Tibial nerve (tissue), 4 donors: ENCODE results near the gene ZC3HAV1L. TPM values are rescaled to one million over a fixed set of nuclear protein-coding genes. Genes with fewer than 3 reads are reported as not detected.
A peak's percentile ranks its signal among the peaks of the same experiment; 100 is the strongest.

ENCODE experiments used
- DNase-seq, 2 donors: peaks; one replicate each; pipeline ENCODE4 v3.0.0-alpha.2; 2019; ENCODE audit warnings: low spot score in 2 of 2
- H3K27ac ChIP-seq, 4 donors: fragments of 200-600 bp; sonication (generic) in 3 of 4; one replicate each; pipeline ENCODE4 v1.5.1; 2017 to 2019; ENCODE audit warnings: mild to moderate bottlenecking in 1 of 4
- H3K27me3 ChIP-seq, 2 donors: fragments of 200-600 bp; sonication (generic) in 1 of 2; one replicate each; pipeline versions ENCODE4 v1.5.1 to v1.6.0; 2017 to 2019
- H3K36me3 ChIP-seq, 3 donors: fragments of 200-600 bp; sonication (generic); one replicate each; pipeline ENCODE4 v1.5.1; 2018 to 2019
- H3K4me1 ChIP-seq, 4 donors: fragments of 200-600 bp; sonication (generic) in 3 of 4; one replicate each; pipeline ENCODE4 v1.5.1; 2017 to 2019
- H3K4me3 ChIP-seq, 4 donors: fragments of 200-600 bp; sonication (generic) in 3 of 4; one replicate each; pipeline ENCODE4 v1.5.1; 2017 to 2019; ENCODE audit warnings: mild to moderate bottlenecking in 1 of 4, moderate library complexity in 1 of 4
- H3K9me3 ChIP-seq, 4 donors: fragments of 200-600 bp; sonication (generic) in 3 of 4; one replicate each; pipeline ENCODE4 v1.5.1; 2017 to 2019
- EP300 ChIP-seq, 2 donors: sonication (generic); formaldehyde crosslinking; IDR thresholded peaks; one replicate each; pipeline ENCODE4 v1.6.1; 2017; ENCODE audit warnings: antibody characterized with exemption in 2 of 2, mild to moderate bottlenecking in 1 of 2
- POLR2A ChIP-seq, 2 donors: fragments of 450-650 bp; IDR thresholded peaks; one replicate each; pipeline ENCODE4 v1.6.1; 2017; ENCODE audit warnings: antibody characterized with exemption in 2 of 2, mild to moderate bottlenecking in 2 of 2, moderate library complexity in 2 of 2
- WGBS, 2 donors: methylation state at CpG; one replicate each; pipeline ENCODE4 v1.1.5; 2018; 5-methylcytosine and 5-hydroxymethylcytosine counted together
- total RNA-seq, 4 donors: library from RNA; depleted of rRNA; stranded (reverse); fragments of >200 nt; gene quantifications; one replicate each; pipeline ENCODE4 v1.1.0, GENCODE V29; 2016
- TF ChIP-seq, protein P1 (sequence below), 5 experiments: fragments of 200-600 bp in 3 of 5; fragments of 450-650 bp in 2 of 5; sonication (generic) in 3 of 5; IDR thresholded peaks; one replicate each; pipeline ENCODE4 v1.5.1; 2016 to 2019; ENCODE audit warnings: antibody characterized with exemption in 5 of 5, mild to moderate bottlenecking in 3 of 5, moderate library complexity in 2 of 5

The ZC3HAV1L gene
- total RNA-seq, 4 donors from 2014 or later: 36.9 to 68.8 (median 53.1) TPM

DNA sequence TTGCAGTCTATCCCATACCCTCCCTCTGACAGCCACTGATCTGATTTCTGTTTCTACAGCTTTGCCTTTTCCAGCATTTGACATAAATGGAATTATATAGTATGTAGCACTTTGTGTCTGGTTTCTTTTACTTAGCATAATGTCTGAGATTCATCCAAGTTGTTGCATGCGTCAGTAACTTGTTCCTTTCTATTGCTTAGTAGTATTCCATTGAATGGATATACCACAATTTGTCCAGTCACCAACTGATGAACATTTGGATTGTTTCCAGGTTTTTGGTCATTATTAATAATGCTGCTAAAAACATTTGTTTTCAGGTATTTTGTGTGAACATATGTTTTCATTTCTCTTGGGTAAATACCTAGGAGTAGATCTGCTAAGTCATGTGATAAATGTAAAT, 48.2 kb downstream of the ZC3HAV1L start:
- 98 to 100% methylated on average over 1 of the region's 1 CpG for WGBS, 2 donors
- Histone ChIP-seq H3K9me3 (peaks cover 0 to 11% (median 0%) of the 10 kb centered on the region in 4 donors), H3K36me3 (no peaks in the 10 kb centered on the region), H3K4me3 (no peak overlapping the region), H3K27me3 (no peaks in the 10 kb centered on the region), H3K27ac (no peak overlapping the region), H3K4me1 (no peaks in the 10 kb centered on the region)
- DNase-seq: no peak
- TF ChIP-seq, protein P1, sequence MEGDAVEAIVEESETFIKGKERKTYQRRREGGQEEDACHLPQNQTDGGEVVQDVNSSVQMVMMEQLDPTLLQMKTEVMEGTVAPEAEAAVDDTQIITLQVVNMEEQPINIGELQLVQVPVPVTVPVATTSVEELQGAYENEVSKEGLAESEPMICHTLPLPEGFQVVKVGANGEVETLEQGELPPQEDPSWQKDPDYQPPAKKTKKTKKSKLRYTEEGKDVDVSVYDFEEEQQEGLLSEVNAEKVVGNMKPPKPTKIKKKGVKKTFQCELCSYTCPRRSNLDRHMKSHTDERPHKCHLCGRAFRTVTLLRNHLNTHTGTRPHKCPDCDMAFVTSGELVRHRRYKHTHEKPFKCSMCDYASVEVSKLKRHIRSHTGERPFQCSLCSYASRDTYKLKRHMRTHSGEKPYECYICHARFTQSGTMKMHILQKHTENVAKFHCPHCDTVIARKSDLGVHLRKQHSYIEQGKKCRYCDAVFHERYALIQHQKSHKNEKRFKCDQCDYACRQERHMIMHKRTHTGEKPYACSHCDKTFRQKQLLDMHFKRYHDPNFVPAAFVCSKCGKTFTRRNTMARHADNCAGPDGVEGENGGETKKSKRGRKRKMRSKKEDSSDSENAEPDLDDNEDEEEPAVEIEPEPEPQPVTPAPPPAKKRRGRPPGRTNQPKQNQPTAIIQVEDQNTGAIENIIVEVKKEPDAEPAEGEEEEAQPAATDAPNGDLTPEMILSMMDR (IDR thresholded peaks at IDR 0.05): no peak
- no peak for TF ChIP-seq POLR2A (IDR thresholded peaks at IDR 0.05)

DNA sequence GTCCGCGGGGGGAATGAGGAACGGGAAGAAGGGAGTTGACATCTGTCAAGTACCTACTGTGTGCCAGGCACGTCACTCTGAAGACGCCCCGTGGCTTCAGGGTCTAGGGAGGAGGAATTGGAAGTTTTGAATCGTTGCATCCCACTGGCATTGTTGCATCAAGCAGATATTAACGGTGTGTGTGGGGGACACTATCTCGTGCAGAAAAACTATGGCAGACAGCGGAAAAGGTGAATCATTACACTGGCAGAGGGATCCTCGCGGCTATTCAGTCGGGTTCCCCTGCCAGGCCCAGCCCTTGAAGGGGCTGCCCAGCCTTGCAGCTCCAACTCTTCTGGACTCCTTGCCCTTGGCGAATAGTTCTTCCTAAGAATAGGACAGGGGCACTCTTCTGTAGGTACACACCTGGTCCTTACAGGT, 53.6 kb downstream of the ZC3HAV1L start:
- no peak for DNase-seq
- H3K36me3 ChIP-seq: no peaks in the 10 kb centered on the region
- peak overlapping the region; percentile 36 to 78 (median 56) for H3K4me3 ChIP-seq
- no peaks in the 10 kb centered on the region for H3K27me3 ChIP-seq
- peak overlapping the region in 1 of 4 donors; percentile 74 for H3K27ac ChIP-seq
- H3K9me3 ChIP-seq: peaks cover 0 to 1% (median 0%) of the 10 kb centered on the region in 4 donors
- no peak for TF ChIP-seq EP300 (IDR thresholded peaks at IDR 0.05)
- 41 to 50% methylated on average over 14 of the region's 14 CpGs for WGBS, 2 donors
- H3K4me1 ChIP-seq: peaks cover 0 to 20% (median 5%) of the 10 kb centered on the region in 4 donors

DNA sequence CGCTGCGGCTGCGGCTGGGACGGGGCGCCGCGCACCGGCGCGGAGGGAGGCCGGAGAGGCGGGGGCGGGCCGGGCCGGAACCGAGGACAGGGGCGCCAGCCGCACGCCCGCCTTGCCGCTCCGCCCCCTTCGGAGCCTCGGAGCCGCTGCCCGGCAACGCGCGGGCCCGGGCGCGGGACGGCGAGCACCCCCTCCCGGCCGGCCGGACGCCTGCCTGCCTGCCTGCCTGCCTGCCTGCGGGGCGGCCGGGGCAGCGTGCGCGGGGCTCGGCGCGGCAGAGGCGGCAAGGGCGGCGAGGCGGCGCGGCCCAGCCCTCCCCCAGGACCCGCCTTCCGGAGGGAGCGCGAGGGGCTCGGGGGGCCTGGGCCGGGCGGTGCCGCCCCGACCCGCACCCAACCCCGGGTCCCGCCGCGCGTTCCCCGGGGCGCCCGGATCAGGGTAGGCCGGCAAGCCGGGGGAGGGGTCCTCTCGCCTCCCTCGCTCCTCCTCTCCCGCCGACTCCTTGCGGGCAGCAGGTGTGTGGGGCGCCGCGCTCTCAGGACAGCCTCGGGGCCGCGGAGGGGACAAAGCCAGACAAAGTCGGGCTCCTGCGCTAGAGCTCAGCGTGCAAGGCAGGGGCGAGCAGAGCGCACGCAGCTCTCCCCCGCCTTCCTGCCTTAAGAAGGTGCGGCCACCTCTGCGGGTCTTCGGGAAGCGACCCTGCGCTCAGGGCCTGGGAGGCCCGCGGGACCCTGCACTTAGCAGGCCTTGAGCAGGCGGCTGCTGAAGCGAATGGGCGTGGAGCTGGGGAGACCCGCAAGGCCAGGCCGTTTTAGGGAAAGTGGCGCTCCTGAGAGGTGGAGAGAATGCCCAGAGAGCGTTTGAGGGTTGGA, 54.3 kb downstream of the ZC3HAV1L start, which contains the start of gene KIAA1549:
Gene KIAA1549, minus strand, starts transcription at position 58 of the 872 bp plus-strand sequence. CDS start 120 bp downstream, outside the sequence.
- TF ChIP-seq, protein P1 (IDR thresholded peaks at IDR 0.05): peak in 4 of 5 experiments; percentile 22 to 65 (median 52)
- TF ChIP-seq POLR2A (IDR thresholded peaks at IDR 0.05): no peak
- Histone ChIP-seq H3K9me3 (no peaks in the 10 kb centered on the region), H3K4me1 (peaks cover 0 to 20% (median 5%) of the 10 kb centered on the region in 4 donors), H3K27me3 (no peaks in the 10 kb centered on the region), H3K36me3 (no peaks in the 10 kb centered on the region), H3K4me3 (peak within 1 kb of the TSS; percentile 36 to 78 (median 56)), H3K27ac (peak within 1 kb of the TSS in 1 of 4 donors; percentile 74)
- DNase-seq: no peak
- 5 to 12% methylated on average over 11 to 23 of the region's 105 CpGs for WGBS, 2 donors

DNA sequence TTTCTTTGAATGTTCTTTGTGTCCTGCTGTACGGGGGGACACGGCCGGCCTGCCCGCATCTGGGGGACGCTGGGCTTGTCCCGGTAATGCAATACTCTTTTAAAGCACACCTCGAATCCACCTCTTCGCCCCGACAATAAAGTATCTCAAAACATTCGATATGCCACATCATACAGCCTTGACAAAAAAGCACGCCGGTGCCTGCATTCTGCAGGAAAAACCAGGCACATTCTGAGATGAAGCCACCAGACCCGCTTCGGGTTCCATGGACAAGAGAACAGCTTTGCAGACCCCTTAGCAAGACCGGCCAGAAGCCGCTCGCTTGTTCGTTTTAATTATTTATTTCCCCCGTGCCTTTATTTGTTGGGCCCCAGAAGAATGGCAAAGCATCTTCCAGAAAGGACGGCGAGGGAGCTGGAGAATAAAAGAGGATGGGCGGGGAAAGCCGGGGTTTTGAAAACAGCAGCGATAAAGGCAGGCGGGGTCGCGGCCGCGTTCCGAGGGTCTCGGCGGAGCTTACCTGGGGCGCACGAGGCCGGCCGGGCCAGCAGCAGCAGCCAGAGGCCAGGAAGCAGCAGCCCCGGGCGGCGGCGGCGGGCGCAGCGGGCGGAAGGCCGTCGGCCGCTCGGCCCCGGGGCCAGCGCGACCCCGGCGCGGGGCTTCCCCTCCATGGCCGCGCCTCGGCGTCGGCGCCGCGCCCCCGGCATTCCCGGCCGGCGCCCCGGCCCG, 55.1 kb downstream of the ZC3HAV1L start:
- H3K36me3 ChIP-seq: no peaks in the 10 kb centered on the region
- peaks cover 0 to 20% (median 5%) of the 10 kb centered on the region in 4 donors for H3K4me1 ChIP-seq
- H3K9me3 ChIP-seq: no peaks in the 10 kb centered on the region
- TF ChIP-seq, protein P1 (IDR thresholded peaks at IDR 0.05): no peak
- TF ChIP-seq POLR2A (IDR thresholded peaks at IDR 0.05): no peak
- TF ChIP-seq EP300 (IDR thresholded peaks at IDR 0.05): no peak
- WGBS, 2 donors: 0 to 1% methylated on average over 36 to 40 of the region's 68 CpGs
- H3K4me3 ChIP-seq: peak overlapping the region; percentile 26 to 78 (median 42)
- peak overlapping the region in 1 of 4 donors; percentile 56 for H3K27ac ChIP-seq
- no peak for DNase-seq
- H3K27me3 ChIP-seq: no peaks in the 10 kb centered on the region

DNA sequence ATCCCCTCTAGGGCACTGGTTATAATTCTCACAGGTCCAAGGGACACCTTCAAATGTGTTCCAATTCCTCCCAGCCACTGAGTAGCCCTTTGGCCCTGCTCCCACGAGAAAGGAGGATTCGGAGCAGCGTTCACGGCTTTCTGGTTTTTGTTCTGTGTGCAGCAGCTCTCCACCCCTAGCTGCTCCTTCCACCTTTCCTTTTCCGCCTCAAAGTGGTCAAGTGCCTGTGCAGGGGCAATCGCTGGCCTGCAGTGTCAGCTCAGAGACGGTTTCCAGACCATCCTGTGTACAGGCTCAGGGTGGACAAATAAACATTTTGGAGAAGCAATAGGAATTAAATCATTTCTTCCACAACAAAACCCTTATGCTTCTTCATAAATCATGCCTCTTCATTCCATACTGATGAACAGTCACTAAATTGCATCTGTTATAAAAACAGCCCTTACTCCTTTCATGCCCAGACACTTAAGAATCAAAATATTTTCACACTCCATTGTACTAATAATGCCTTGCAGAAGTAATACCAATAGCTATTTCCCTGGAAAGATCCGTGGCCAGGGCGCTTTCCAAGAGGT, 55.8 kb downstream of the ZC3HAV1L start:
- peak overlapping the region in 3 of 4 donors; percentile 31 to 78 (median 52) for H3K4me3 ChIP-seq
- WGBS, 2 donors: 27 to 30% methylated on average over 9 of the region's 9 CpGs
- DNase-seq: no peak

More for the DNA sequence above, 55.8 kb downstream of the ZC3HAV1L start:
- no peaks in the 10 kb centered on the region for H3K27me3 ChIP-seq
- H3K4me1 ChIP-seq: peaks cover 0 to 20% (median 5%) of the 10 kb centered on the region in 4 donors
- H3K9me3 ChIP-seq: no peaks in the 10 kb centered on the region
- no peak overlapping the region for H3K27ac ChIP-seq
- TF ChIP-seq, protein P1 (IDR thresholded peaks at IDR 0.05): no peak
- TF ChIP-seq EP300 (IDR thresholded peaks at IDR 0.05) (no peak), POLR2A (IDR thresholded peaks at IDR 0.05) (no peak)
- H3K36me3 ChIP-seq: no peaks in the 10 kb centered on the region
